HepG2 (cell line): ENCODE measurements around the gene CLPX. TPM values are rescaled to one million over a fixed set of nuclear protein-coding genes. Genes with fewer than 3 reads are reported as not detected.

Experiments
- ATAC-seq: fragments of 200-7000 bp; cut with Tn5 transposase; 3 replicates; pipeline ENCODE4 v1.9.1; 2020; ENCODE audit warnings: mild to moderate bottlenecking, moderate library complexity
- BruUV-seq: library from RNA; stranded (reverse); fragments of 400-500 nt; replicated peaks from 2 replicates; lab custom pipeline; 2021; lab: Mats Ljungman, UMichigan
- CTCF ChIA-PET: fragments of 300-600 bp; formaldehyde crosslinking; extraction: SDS; loops from one replicate; lab custom pipeline; 2021; ENCODE audit warnings: low total read pairs, inconsistent platforms, low intra/inter-chr PET ratio; lab: Yijun Ruan, JAX
- POLR2A ChIA-PET: fragments of 350-600 bp; sonication (Branson Sonifier 250); formaldehyde crosslinking; loops from one replicate; lab custom pipeline; 2020; ENCODE audit warnings: antibody characterized with exemption, inconsistent platforms; lab: Yijun Ruan, JAX
- DNase-seq: peaks from one replicate; pipeline ENCODE4 v3.0.0-alpha.2; 2015; ENCODE audit warnings: low spot score
- FAIRE-seq: peaks from 3 replicates; lab custom pipeline; 2011; peaks lifted over from hg19 to GRCh38; lab: Jason Lieb, UNC
- H2AFZ ChIP-seq: one replicate; pipeline ENCODE4 v1.6.1; 2011; ENCODE audit warnings: low read length, inconsistent platforms
- H3K27ac ChIP-seq: fragments of 300-600 bp; 3 replicates; pipeline ENCODE4 v1.8.0; 2011; ENCODE audit warnings: mixed run types, mild to moderate bottlenecking, mixed read lengths, low read length, inconsistent platforms; ENCODE audit not compliant: insufficient read depth; ENCODE audit errors: extremely low read length
- H3K27me3 ChIP-seq, 2 experiments: fragments of 200-600 bp in 1 of 2; 2 replicates in 1 of 2; 3 replicates in 1 of 2; pipeline versions ENCODE4 v1.6.0 to v1.8.0; 2011; ENCODE audit warnings: low read length in 2 of 2, mild to moderate bottlenecking in 2 of 2, moderate library complexity in 2 of 2, inconsistent platforms in 1 of 2; ENCODE audit not compliant: insufficient read depth in 2 of 2, control insufficient read depth in 1 of 2
- H3K36me3 ChIP-seq, 2 experiments: fragments of 200-600 bp in 1 of 2; replicated peaks in 1 of 2; 2 replicates in 1 of 2; 3 replicates in 1 of 2; pipeline versions ENCODE4 v1.5.1 to v1.8.0; 2011; ENCODE audit warnings: low read length in 2 of 2, inconsistent platforms in 1 of 2; ENCODE audit not compliant: insufficient read depth in 2 of 2, control insufficient read depth in 1 of 2
- H3K4me1 ChIP-seq: 2 replicates; pipeline ENCODE4 v1.5.1; 2012; ENCODE audit warnings: low read length, inconsistent platforms; ENCODE audit not compliant: insufficient read depth
- H3K4me2 ChIP-seq: 2 replicates; pipeline ENCODE4 v1.6.0; 2011; ENCODE audit warnings: low read depth, low read length, inconsistent platforms
- H3K4me3 ChIP-seq, 3 experiments: fragments of 200-600 bp in 1 of 3; sonication (generic), shearing (Covaris generic) in 1 of 3; replicated peaks in 1 of 3; 2 replicates each; pipeline ENCODE4 v1.5.1; 2011 to 2016; ENCODE audit warnings: low read length in 3 of 3, inconsistent platforms in 2 of 3, low read depth in 2 of 3, mild to moderate bottlenecking in 2 of 3, control low read depth in 1 of 3, mixed read lengths in 1 of 3; ENCODE audit not compliant: insufficient read depth in 1 of 3
- H3K79me2 ChIP-seq: one replicate; pipeline ENCODE4 v1.6.1; 2011; ENCODE audit warnings: low read length, inconsistent platforms; ENCODE audit not compliant: insufficient read depth
- H3K9ac ChIP-seq: 2 replicates; pipeline ENCODE4 v1.6.0; 2011; ENCODE audit warnings: mild to moderate bottlenecking, low read depth, low read length, inconsistent platforms; ENCODE audit not compliant: insufficient read depth
- H3K9me3 ChIP-seq: 2 replicates; pipeline ENCODE4 v1.5.1; 2012; ENCODE audit warnings: mild to moderate bottlenecking, low read length
- H4K20me1 ChIP-seq: 2 replicates; pipeline ENCODE4 v1.6.0; 2011; ENCODE audit warnings: inconsistent platforms, mild to moderate bottlenecking, low read length, moderate library complexity; ENCODE audit not compliant: insufficient read depth
- AHR ChIP-seq: IDR thresholded peaks from 2 replicates; pipeline ENCODE4 v1.6.1; 2018; ENCODE audit warnings: missing genetic modification reagents, missing compliant biosample characterization
- CTCF ChIP-seq: sonication (generic); formaldehyde crosslinking; IDR thresholded peaks from 2 replicates; pipeline ENCODE4 v1.5.0; 2020; ENCODE audit warnings: mild to moderate bottlenecking, missing genetic modification reagents, moderate library complexity
- FOXJ3 ChIP-seq: sonication (generic); formaldehyde crosslinking; IDR thresholded peaks from 2 replicates; pipeline ENCODE4 v1.4.0; 2020; ENCODE audit warnings: missing genetic modification reagents, mild to moderate bottlenecking, borderline replicate concordance
- PPARG ChIP-seq: conservative IDR thresholded peaks from 2 replicates; pipeline ENCODE4 v1.6.1; 2016; ENCODE audit warnings: missing biosample characterization, missing genetic modification reagents
- SMC3 ChIP-seq: IDR thresholded peaks from 2 replicates; pipeline ENCODE4 v1.6.1; 2011; ENCODE audit warnings: low read length, improper control_type of control experiment
- SP140L ChIP-seq: sonication (generic); formaldehyde crosslinking; IDR thresholded peaks from 2 replicates; pipeline ENCODE4 v1.4.0; 2020; ENCODE audit warnings: missing genetic modification reagents, borderline replicate concordance
- STAT5B ChIP-seq: sonication (generic); formaldehyde crosslinking; IDR thresholded peaks from 2 replicates; pipeline ENCODE4 v1.4.0; 2020; ENCODE audit warnings: missing genetic modification reagents
- TBX3 ChIP-seq: fragments of 450-650 bp; IDR thresholded peaks from 2 replicates; pipeline ENCODE4 v1.6.1; 2017; ENCODE audit warnings: antibody characterized with exemption, mild to moderate bottlenecking, inconsistent platforms, borderline replicate concordance
- UBTF ChIP-seq: sonication (generic); formaldehyde crosslinking; IDR thresholded peaks from 2 replicates; pipeline ENCODE4 v1.4.0; 2020; ENCODE audit warnings: mild to moderate bottlenecking, missing genetic modification reagents
- ZBTB7A ChIP-seq: sonication (generic); formaldehyde crosslinking; IDR thresholded peaks from 2 replicates; pipeline ENCODE4 v1.8.0; 2022; ENCODE audit warnings: mild to moderate bottlenecking, missing genetic modification reagents
- ZNF124 ChIP-seq: sonication (generic); formaldehyde crosslinking; IDR thresholded peaks from 2 replicates; pipeline ENCODE4 v1.4.0; 2020; ENCODE audit warnings: missing genetic modification reagents
- ZNF142 ChIP-seq: sonication (generic); formaldehyde crosslinking; IDR thresholded peaks from 2 replicates; pipeline ENCODE4 v1.4.0; 2020; ENCODE audit warnings: missing genetic modification reagents
- ZNF644 ChIP-seq: IDR thresholded peaks from 2 replicates; pipeline ENCODE4 v1.6.1; 2016; ENCODE audit warnings: low read depth
- ZNF7 ChIP-seq: IDR thresholded peaks from 2 replicates; pipeline ENCODE4 v1.6.1; 2016; ENCODE audit warnings: missing biosample characterization, missing genetic modification reagents
- WGBS: methylation state at CpG from one replicate; pipeline ENCODE4 v1.1.6; 2017; ENCODE audit warnings: low lambda C conversion rate; 5-methylcytosine and 5-hydroxymethylcytosine counted together
- in situ Hi-C: cut with HindIII; loops from 2 replicates; pipeline ENCODE4 v1.10.0; 2017; ENCODE audit warnings: low pct_unique_long_range_greater_than_20kb; ENCODE audit not compliant: extremely low pct_ligation_motif_present
- intact Hi-C: fragments of 100-400 bp; cut with micrococcal nuclease; formaldehyde crosslinking; loops from one replicate; pipeline ENCODE4 v1.10.0; 2022; ENCODE audit not compliant: unreplicated experiment
- polyA plus RNA-seq, 8 experiments: library from polyadenylated mRNA; depleted of rRNA in 3 of 8; stranded (reverse) in 7 of 8; unstranded in 1 of 8; fragments of >200 nt; fragmentation: Illumina TruSeq in 4 of 8; extraction: Trizol in 4 of 8; gene quantifications; 2 replicates each; pipeline versions ENCODE4 v1.2.1 to v1.2.3, GENCODE V29; 2011 to 2016; ENCODE audit warnings: low read depth in 4 of 8, missing spikeins in 1 of 8, mixed read lengths in 1 of 8; ENCODE audit not compliant: insufficient read depth in 1 of 8
- total RNA-seq, 5 experiments: library from RNA; depleted of rRNA; stranded (reverse); fragments of >200 nt; fragmentation: Illumina TruSeq; extraction: Trizol; gene quantifications; 2 replicates each; pipeline ENCODE4 v1.2.3, GENCODE V29; 2016; ENCODE audit warnings: low read depth in 1 of 5

The CLPX gene
- total and polyA plus RNA-seq, 2 of the 13 experiments (the other 11 are each of a cell fraction or from before 2014, with no cell fraction given), result 33.9 to 61.3 TPM

- Histone ChIP-seq H3K36me3 (peaks cover 9 to 52% of the 10 kb centered on the region in 2 experiments; a peak in 4 of 5 replicates), H3K4me3 (no peak overlapping the region), H3K27ac (no peak overlapping the region), H3K27me3 (no peaks in the 10 kb centered on the region), H4K20me1 (no peaks in the 10 kb centered on the region), H2AFZ (no peak overlapping the region), H3K4me2 (no peak overlapping the region), H3K9ac (no peak overlapping the region), H3K4me1 (no peaks in the 10 kb centered on the region), H3K9me3 (no peaks in the 10 kb centered on the region), H3K79me2 (no peaks in the 10 kb centered on the region)
- BruUV-seq, result no TSS peak
- 97% methylated on average over 1 of the region's 1 CpG for WGBS
- in situ Hi-C loops (no loop called here), intact Hi-C loops (no loop called here)
- POLR2A ChIA-PET, result interaction anchor here (1.1 kb wide), 1 partner anchor 141 kb away, joined by 3 read pairs; the partner anchor contains the start of gene RNU5B-1
- DNase-seq, result no peak
- no peak for ATAC-seq
- CTCF ChIA-PET, result no interaction called here
- no peak for FAIRE-seq
- TF ChIP-seq STAT5B (CRISPR knock-in tag) (no peak), ZBTB7A (CRISPR knock-in tag) (no peak), ZNF7 (CRISPR knock-in tag) (no peak), ZNF142 (CRISPR knock-in tag) (no peak), SP140L (CRISPR knock-in tag) (no peak), ZNF124 (CRISPR knock-in tag) (no peak), TBX3 (no peak), ZNF644 (CRISPR knock-in tag) (no peak), SMC3 (no peak), PPARG (CRISPR knock-in tag) (no peak), FOXJ3 (CRISPR knock-in tag) (no peak), UBTF (CRISPR knock-in tag) (no peak), CTCF (CRISPR knock-in tag) (no peak), AHR (CRISPR knock-in tag) (no peak)
These were observed 21.0 kb downstream of the CLPX start for GRCh38 chr15:65164139-65164538.
